IMR-90 (cell line): Measurements from ENCODE around the gene BRMS1. TPM values are rescaled to one million over a fixed set of nuclear protein-coding genes. Genes with fewer than 3 reads are reported as not detected.
"Not testable (repeated sequence)": the region's sequence is repeated elsewhere in the genome, so short reads cannot be mapped to it uniquely, and the experiment has no call there.

Experiments used
- ATAC-seq: fragments of 200-7000 bp; cut with Tn5 transposase; 2 replicates; pipeline ENCODE4 v1.9.1; 2020; ENCODE audit warnings: low read depth, mild to moderate bottlenecking, moderate library complexity
- BruUV-seq: library from RNA; stranded (reverse); fragments of 400-500 nt; replicated peaks from 2 replicates; lab custom pipeline; 2021; lab: Mats Ljungman, UMichigan
- CTCF ChIA-PET: fragments of 300-600 bp; formaldehyde crosslinking; extraction: SDS; loops from one replicate; lab custom pipeline; 2021; ENCODE audit warnings: antibody characterized with exemption; lab: Yijun Ruan, JAX
- POLR2A ChIA-PET: fragments of 300-600 bp; sonication (Branson Sonifier 250); formaldehyde crosslinking; loops from one replicate; lab custom pipeline; 2022; ENCODE audit warnings: antibody characterized with exemption; ENCODE audit not compliant: unreplicated experiment; lab: Charles Lee
- DNase-seq: peaks from one replicate; pipeline ENCODE4 v3.0.0; 2013
- H2AFZ ChIP-seq: replicated peaks from 2 replicates; pipeline ENCODE3; 2013; ENCODE audit warnings: low read length, mild to moderate bottlenecking; ENCODE audit not compliant: poor library complexity
- H2AK5ac ChIP-seq: 2 replicates; pipeline ENCODE4 v1.6.1; 2013; ENCODE audit warnings: low read depth, low read length, inconsistent platforms
- H2AK9ac ChIP-seq: replicated peaks from 2 replicates; pipeline ENCODE3; 2013; ENCODE audit warnings: mild to moderate bottlenecking, low read depth, low read length, moderate library complexity; ENCODE audit not compliant: poor library complexity
- H2BK120ac ChIP-seq: 2 replicates; pipeline ENCODE4 v1.6.1; 2013; ENCODE audit warnings: low read depth, low read length, inconsistent platforms
- H2BK15ac ChIP-seq: 3 replicates; pipeline ENCODE4 v1.6.1; 2013; ENCODE audit warnings: low read depth, low read length, inconsistent platforms
- H2BK20ac ChIP-seq: 2 replicates; pipeline ENCODE4 v1.6.1; 2013; ENCODE audit warnings: low read depth, mild to moderate bottlenecking, inconsistent platforms, low read length, moderate library complexity
- H2BK5ac ChIP-seq: 2 replicates; pipeline ENCODE4 v1.6.1; 2013; ENCODE audit warnings: mild to moderate bottlenecking, low read depth, low read length, inconsistent platforms; ENCODE audit not compliant: poor library complexity, severe bottlenecking
- H3K14ac ChIP-seq: replicated peaks from 2 replicates; pipeline ENCODE4 v1.6.1; 2013; ENCODE audit warnings: low read depth, low read length, inconsistent platforms
- H3K18ac ChIP-seq: 2 replicates; pipeline ENCODE4 v1.6.1; 2013; ENCODE audit warnings: low read depth, low read length, control low read depth
- H3K23ac ChIP-seq: 2 replicates; pipeline ENCODE4 v1.6.1; 2013; ENCODE audit warnings: low read depth, low read length, inconsistent platforms
- H3K27ac ChIP-seq: 2 replicates; pipeline ENCODE4 v1.5.1; 2013; ENCODE audit warnings: mild to moderate bottlenecking, control low read depth, low read length; ENCODE audit not compliant: insufficient read depth
- H3K27me3 ChIP-seq: 2 replicates; pipeline ENCODE4 v1.6.1; 2013; ENCODE audit warnings: low read length; ENCODE audit not compliant: control insufficient read depth, insufficient read depth
- H3K36me3 ChIP-seq: 2 replicates; pipeline ENCODE4 v1.6.1; 2013; ENCODE audit warnings: low read length, mixed read lengths; ENCODE audit not compliant: control insufficient read depth, insufficient read depth
- H3K4ac ChIP-seq: 2 replicates; pipeline ENCODE4 v1.6.1; 2013; ENCODE audit warnings: low read depth, low read length, inconsistent platforms
- H3K4me1 ChIP-seq: 2 replicates; pipeline ENCODE4 v1.6.1; 2013; ENCODE audit warnings: low read length, mixed read lengths; ENCODE audit not compliant: control insufficient read depth, insufficient read depth
- H3K4me2 ChIP-seq: 2 replicates; pipeline ENCODE4 v1.6.1; 2013; ENCODE audit warnings: low read depth, mild to moderate bottlenecking, control low read depth, low read length, moderate library complexity
- H3K4me3 ChIP-seq: 2 replicates; pipeline ENCODE4 v1.5.1; 2013; ENCODE audit warnings: low read depth, mild to moderate bottlenecking, control low read depth, low read length, moderate library complexity; ENCODE audit not compliant: insufficient read depth
- H3K56ac ChIP-seq: 2 replicates; pipeline ENCODE4 v1.6.1; 2013; ENCODE audit warnings: low read length, inconsistent platforms; ENCODE audit not compliant: insufficient read depth; ENCODE audit errors: extremely low read depth
- H3K79me1 ChIP-seq, 2 experiments: 2 replicates each; pipeline ENCODE4 v1.6.1; 2013; ENCODE audit warnings: low read length in 2 of 2, inconsistent platforms in 1 of 2, low read depth in 1 of 2
- H3K9ac ChIP-seq: 2 replicates; pipeline ENCODE4 v1.6.1; 2013; ENCODE audit warnings: low read depth, low read length, control low read depth
- H3K9me1 ChIP-seq: 2 replicates; pipeline ENCODE4 v1.6.1; 2013; ENCODE audit warnings: low read length, inconsistent platforms; ENCODE audit not compliant: insufficient read depth
- H3K9me3 ChIP-seq: 2 replicates; pipeline ENCODE4 v1.6.1; 2013; ENCODE audit warnings: low read length; ENCODE audit not compliant: control insufficient read depth, insufficient read depth
- H4K20me1 ChIP-seq: 2 replicates; pipeline ENCODE4 v1.6.1; 2013; ENCODE audit warnings: low read length, inconsistent platforms; ENCODE audit not compliant: insufficient read depth
- H4K5ac ChIP-seq: 2 replicates; pipeline ENCODE4 v1.6.1; 2013; ENCODE audit warnings: mild to moderate bottlenecking, low read depth, low read length, control low read depth
- H4K8ac ChIP-seq, 2 experiments: 2 replicates each; pipeline ENCODE4 v1.6.1; 2013; ENCODE audit warnings: low read depth in 2 of 2, low read length in 2 of 2, control low read depth in 1 of 2, inconsistent platforms in 1 of 2
- H4K91ac ChIP-seq: 2 replicates; pipeline ENCODE4 v1.6.1; 2013; ENCODE audit warnings: low read depth, low read length, inconsistent platforms; ENCODE audit not compliant: insufficient read depth
- BHLHE40 ChIP-seq: fragments of 150-350 bp; IDR thresholded peaks from 2 replicates; pipeline ENCODE4 v1.6.1; 2016; ENCODE audit warnings: mild to moderate bottlenecking, low read depth, low read length
- MAFK ChIP-seq: IDR thresholded peaks from 2 replicates; pipeline ENCODE4 v1.6.1; 2012; ENCODE audit warnings: low read depth, low read length, improper control_type of control experiment
- RAD21 ChIP-seq: IDR thresholded peaks from 2 replicates; pipeline ENCODE4 v1.6.1; 2012; ENCODE audit warnings: low read length, improper control_type of control experiment
- RCOR1 ChIP-seq: IDR thresholded peaks from 2 replicates; pipeline ENCODE4 v1.6.1; 2012; ENCODE audit warnings: mild to moderate bottlenecking, low read length, improper control_type of control experiment; ENCODE audit not compliant: insufficient replicate concordance
- WGBS, 2 experiments: methylation state at CpG; one replicate each; pipeline versions ENCODE4 v1.1.5 to v1.1.7; 2013; ENCODE audit warnings: missing lambda C conversion rate in 2 of 2; ENCODE audit not compliant: insufficient read length in 1 of 2; ENCODE audit errors: extremely low coverage in 2 of 2; 5-methylcytosine and 5-hydroxymethylcytosine counted together
- dilution Hi-C: fragments of 300-500 bp; cut with HindIII; formaldehyde crosslinking; loops from one replicate; pipeline ENCODE4 v1.14.3; 2018; ENCODE audit warnings: low sequenced_read_pairs; ENCODE audit not compliant: unreplicated experiment
- in situ Hi-C: fragments of 300-500 bp; cut with MboI; formaldehyde crosslinking; loops from 3 replicates; pipeline ENCODE4 v1.14.3; 2019; ENCODE audit warnings: low sequenced_read_pairs, inconsistent platforms, mixed read lengths
- intact Hi-C: fragments of 100-400 bp; cut with micrococcal nuclease; formaldehyde crosslinking; loops from 2 replicates; pipeline ENCODE4 v1.10.0; 2022
- polyA plus RNA-seq, 3 experiments: library from polyadenylated mRNA; depleted of rRNA; stranded (reverse); fragments of >200 nt; gene quantifications; 2 replicates each; pipeline ENCODE4 v1.2.3, GENCODE V29; 2012; ENCODE audit warnings: low replicate concordance in 1 of 3
- total RNA-seq: library from RNA; depleted of rRNA; stranded (reverse); fragments of >200 nt; gene quantifications from 2 replicates; pipeline ENCODE4 v1.2.3, GENCODE V29; 2012

Gene BRMS1
- total and polyA plus RNA-seq, 2 of the 4 experiments (the other 2 are of a cell fraction): 48.3 to 57.9 TPM

DNA sequence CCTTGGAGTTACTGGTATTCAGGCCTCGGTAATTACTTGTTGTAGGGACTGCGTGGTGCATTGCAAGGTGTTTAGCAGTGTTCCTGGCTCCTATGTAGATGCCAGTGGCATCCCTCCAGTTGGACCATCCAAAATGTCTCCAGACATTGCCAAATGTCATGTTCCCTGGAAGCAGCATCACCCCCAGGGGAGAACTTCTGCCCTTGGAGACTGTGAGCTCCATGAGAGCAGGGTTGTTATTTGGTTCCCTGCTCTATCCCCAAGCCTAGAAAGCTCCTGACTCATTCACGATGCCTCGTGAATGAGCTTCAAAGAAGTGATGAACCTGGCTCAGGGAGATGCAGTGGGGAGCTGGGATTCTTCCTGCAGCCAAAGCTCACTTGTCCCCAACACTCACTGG lies 23.3 kb downstream of the BRMS1 start:
- no peak overlapping the region for H2AFZ ChIP-seq
- peaks cover 0 to 27% of the 10 kb centered on the region in 2 experiments; a peak in 2 of 4 replicates for H3K79me1 ChIP-seq
- H3K27ac ChIP-seq: no peak overlapping the region
- no peaks in the 10 kb centered on the region for H3K27me3 ChIP-seq
- H3K9me1 ChIP-seq: peaks cover 30% of the 10 kb centered on the region
- intact Hi-C loops: no loop called here
- no peak overlapping the region for H4K91ac ChIP-seq
- H3K14ac ChIP-seq: no peak overlapping the region
- H4K8ac ChIP-seq: no peak overlapping the region
- no peak overlapping the region for H2AK9ac ChIP-seq
- 0 out of 2 replicates have a peak overlapping the region, but pooled peaks have one; percentile 1 for H2BK20ac ChIP-seq
- in situ Hi-C loops: no loop called here
- no peak overlapping the region for H3K4me2 ChIP-seq
- no peak overlapping the region for H2BK15ac ChIP-seq
- ChIA-PET POLR2A (interaction anchor here (1.2 kb wide), 1 partner anchor 9 kb away, joined by 4 read pairs; no protein-coding TSS in a partner anchor), CTCF (interaction anchor here (1.6 kb wide), 1 partner anchor 10 kb away, joined by 5 read pairs; no protein-coding TSS in a partner anchor)
- no peaks in the 10 kb centered on the region for H3K9me3 ChIP-seq
- H3K18ac ChIP-seq: no peak overlapping the region
- WGBS, 2 experiments: 80% methylated on average over 2 of the region's 4 CpGs; no CpG with 5 or more reads in 1 of the 2 experiments
- no peak overlapping the region for H3K4me3 ChIP-seq
- H3K23ac ChIP-seq: no peak overlapping the region
- no peak overlapping the region for H4K5ac ChIP-seq
- H3K36me3 ChIP-seq: no peaks in the 10 kb centered on the region
- H2BK120ac ChIP-seq: no peak overlapping the region
- H3K4me1 ChIP-seq: peaks cover 42% of the 10 kb centered on the region
- DNase-seq (no peak), ATAC-seq (no peak)
- no peak overlapping the region for H2BK5ac ChIP-seq
- H3K4ac ChIP-seq: no peak overlapping the region
- H4K20me1 ChIP-seq: peaks cover 2% of the 10 kb centered on the region
- H2AK5ac ChIP-seq: no peak overlapping the region
- dilution Hi-C loops: no loop called here
- TF ChIP-seq RAD21: no peak
- no peak for TF ChIP-seq MAFK
- TF ChIP-seq BHLHE40: no peak
- no peak for TF ChIP-seq RCOR1
- H3K9ac ChIP-seq: no peak overlapping the region
- BruUV-seq: no TSS peak
- H3K56ac ChIP-seq: no peak overlapping the region

DNA sequence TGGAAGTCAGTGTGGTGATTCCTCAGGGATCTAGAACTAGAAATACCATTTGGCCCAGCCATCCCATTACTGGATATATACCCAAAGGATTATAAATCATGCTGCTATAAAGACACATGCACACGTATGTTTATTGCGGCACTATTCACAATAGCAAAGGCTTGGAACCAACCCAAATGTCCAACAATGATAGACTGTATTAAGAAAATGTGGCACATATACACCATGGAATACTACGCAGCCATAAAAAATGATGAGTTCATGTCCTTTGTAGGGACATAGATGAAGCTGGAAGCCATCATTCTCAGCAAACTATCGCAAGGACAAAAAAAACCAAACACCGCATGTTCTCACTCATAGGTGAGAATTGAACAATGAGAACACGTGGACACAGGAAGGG lies 24.2 kb downstream of the BRMS1 start:
- H3K56ac ChIP-seq, H2BK15ac ChIP-seq, H2AK9ac ChIP-seq, intact Hi-C loops, dilution Hi-C loops, H2BK20ac ChIP-seq, H3K27ac ChIP-seq, H3K23ac ChIP-seq, H3K9ac ChIP-seq, ATAC-seq, H2BK5ac ChIP-seq, POLR2A ChIA-PET, H2BK120ac ChIP-seq, BruUV-seq, H2AK5ac ChIP-seq, in situ Hi-C loops, H3K4ac ChIP-seq, H4K5ac ChIP-seq, H3K36me3 ChIP-seq, H3K14ac ChIP-seq, H3K27me3 ChIP-seq, H4K91ac ChIP-seq, H3K9me3 ChIP-seq, DNase-seq, H4K8ac ChIP-seq, H3K18ac ChIP-seq, H3K4me2 ChIP-seq, H3K4me3 ChIP-seq, CTCF ChIA-PET, H2AFZ ChIP-seq: not testable (repeated sequence)
- Histone ChIP-seq H3K9me1 (peaks cover 26% of the 10 kb centered on the region), H4K20me1 (peaks cover 11% of the 10 kb centered on the region), H3K4me1 (peaks cover 36% of the 10 kb centered on the region), H3K79me1 (peaks cover 0 to 28% of the 10 kb centered on the region in 2 experiments; a peak in 2 of 4 replicates)
- WGBS, 2 experiments: no CpG with 5 or more reads among the region's 6 CpGs
